H1 (cell line): Measurements from ENCODE around the gene ARID1B. TPM values are rescaled to one million over a fixed set of nuclear protein-coding genes. Genes with fewer than 3 reads are reported as not detected.

Experiments used
- CTCF ChIA-PET: fragments of 300-600 bp; sonication (Branson Sonifier 250); formaldehyde crosslinking; loops from one replicate; lab custom pipeline; 2021; ENCODE audit not compliant: partially characterized antibody; lab: Charles Lee
- POLR2A ChIA-PET: fragments of 300-600 bp; sonication (Branson Sonifier 250); formaldehyde crosslinking; loops from one replicate; lab custom pipeline; 2021; ENCODE audit warnings: inconsistent platforms; ENCODE audit not compliant: partially characterized antibody; lab: Charles Lee
- DNase-seq, 2 experiments: peaks; one replicate each; pipeline versions ENCODE4 v3.0.0 to v3.0.0-alpha.2; 2010 to 2022; ENCODE audit warnings: low spot score in 2 of 2, low read depth in 1 of 2, mixed read lengths in 1 of 2
- FAIRE-seq: peaks from 2 replicates; lab custom pipeline; 2011; peaks lifted over from hg19 to GRCh38; lab: Jason Lieb, UNC
- H2AFZ ChIP-seq: 2 replicates; pipeline ENCODE4 v1.8.1; 2012; ENCODE audit warnings: low read length, inconsistent platforms
- H2AK5ac ChIP-seq: 2 replicates; pipeline ENCODE4 v1.6.1; 2013; ENCODE audit warnings: low read depth, low read length
- H2BK120ac ChIP-seq: replicated peaks from 2 replicates; pipeline ENCODE3; 2013; ENCODE audit warnings: low read depth, low read length, inconsistent platforms
- H2BK12ac ChIP-seq: 2 replicates; pipeline ENCODE4 v1.6.1; 2013; ENCODE audit warnings: low read depth, low read length
- H2BK15ac ChIP-seq: 2 replicates; pipeline ENCODE4 v1.6.1; 2013; ENCODE audit warnings: low read length
- H2BK20ac ChIP-seq: 2 replicates; pipeline ENCODE4 v1.6.1; 2013; ENCODE audit warnings: low read length
- H2BK5ac ChIP-seq: 2 replicates; pipeline ENCODE4 v1.6.1; 2013; ENCODE audit warnings: low read depth, low read length
- H3K14ac ChIP-seq: 2 replicates; pipeline ENCODE4 v1.6.1; 2013; ENCODE audit warnings: inconsistent platforms; ENCODE audit not compliant: insufficient read length
- H3K18ac ChIP-seq: 2 replicates; pipeline ENCODE4 v1.6.1; 2013; ENCODE audit warnings: low read length; ENCODE audit errors: extremely low read depth
- H3K23ac ChIP-seq: 2 replicates; pipeline ENCODE4 v1.6.1; 2013; ENCODE audit warnings: inconsistent platforms; ENCODE audit not compliant: insufficient read length
- H3K23me2 ChIP-seq: 2 replicates; pipeline ENCODE4 v1.6.1; 2013; ENCODE audit warnings: low read depth, low read length
- H3K27ac ChIP-seq: 2 replicates; pipeline ENCODE4 v1.6.1; 2011; ENCODE audit warnings: low read depth, low read length, inconsistent platforms
- H3K27me3 ChIP-seq, 4 experiments: replicated peaks in 1 of 4; 1 replicate in 1 of 4; 2 replicates in 3 of 4; pipeline versions ENCODE4 v1.6.1 to v1.8.1; 2011 to 2013; ENCODE audit warnings: low read length in 3 of 4, mild to moderate bottlenecking in 3 of 4, inconsistent platforms in 2 of 4, mixed read lengths in 2 of 4, moderate library complexity in 1 of 4; ENCODE audit not compliant: control insufficient read depth in 3 of 4, insufficient read depth in 3 of 4; ENCODE audit errors: extremely low read depth in 1 of 4
- H3K36me3 ChIP-seq, 4 experiments: 2 replicates each; pipeline versions ENCODE4 v1.6.1 to v1.8.1; 2011 to 2013; ENCODE audit warnings: mild to moderate bottlenecking in 4 of 4, low read length in 3 of 4, moderate library complexity in 2 of 4, control low read depth in 1 of 4, inconsistent platforms in 1 of 4; ENCODE audit not compliant: insufficient read depth in 4 of 4, control insufficient read depth in 2 of 4
- H3K4ac ChIP-seq: replicated peaks from 2 replicates; pipeline ENCODE3; 2013; ENCODE audit warnings: low read length, low read depth, mixed read lengths, inconsistent platforms; ENCODE audit not compliant: insufficient read length
- H3K4me1 ChIP-seq, 4 experiments: replicated peaks in 1 of 4; 1 replicate in 1 of 4; 2 replicates in 3 of 4; pipeline versions ENCODE4 v1.6.1 to v1.8.1; 2011 to 2013; ENCODE audit warnings: low read length in 3 of 4, inconsistent platforms in 2 of 4, mixed read lengths in 1 of 4; ENCODE audit not compliant: insufficient read depth in 4 of 4, control insufficient read depth in 3 of 4
- H3K4me2 ChIP-seq, 2 experiments: 2 replicates each; pipeline versions ENCODE4 v1.6.1 to v1.8.1; 2011 to 2013; ENCODE audit warnings: low read depth in 2 of 2, low read length in 2 of 2, control low read depth in 1 of 2, inconsistent platforms in 1 of 2, mild to moderate bottlenecking in 1 of 2; ENCODE audit not compliant: insufficient read depth in 1 of 2
- H3K4me3 ChIP-seq, 4 experiments: fragments of 200-600, 300-600 bp in 1 of 4; sonication (generic), shearing (Covaris generic), sonication (Bioruptor Twin) in 1 of 4; 2 replicates each; pipeline versions ENCODE4 v1.5.1 to v1.8.1; 2011 to 2016; ENCODE audit warnings: low read length in 4 of 4, low read depth in 3 of 4, control low read depth in 2 of 4, inconsistent platforms in 2 of 4, mild to moderate bottlenecking in 2 of 4, mixed read lengths in 1 of 4, moderate library complexity in 1 of 4; ENCODE audit not compliant: insufficient read depth in 2 of 4; ENCODE audit errors: extremely low read depth in 1 of 4
- H3K56ac ChIP-seq: replicated peaks from 2 replicates; pipeline ENCODE3; 2013; ENCODE audit warnings: low read depth, mild to moderate bottlenecking, mixed read lengths, low read length, inconsistent platforms; ENCODE audit not compliant: insufficient read length
- H3K79me1 ChIP-seq: 2 replicates; pipeline ENCODE4 v1.6.1; 2013; ENCODE audit warnings: low read depth, low read length, control low read depth
- H3K79me2 ChIP-seq, 2 experiments: 2 replicates each; pipeline versions ENCODE4 v1.6.1 to v1.8.1; 2012 to 2013; ENCODE audit warnings: low read length in 2 of 2, mild to moderate bottlenecking in 2 of 2, inconsistent platforms in 1 of 2; ENCODE audit not compliant: insufficient read depth in 2 of 2, control insufficient read depth in 1 of 2
- H3K9ac ChIP-seq, 4 experiments: replicated peaks in 1 of 4; 1 replicate in 1 of 4; 2 replicates in 3 of 4; pipeline versions ENCODE4 v1.6.1 to v1.8.1; 2011 to 2013; ENCODE audit warnings: low read depth in 3 of 4, low read length in 3 of 4, control low read depth in 2 of 4, mild to moderate bottlenecking in 2 of 4, moderate library complexity in 2 of 4, inconsistent platforms in 1 of 4; ENCODE audit errors: extremely low read depth in 1 of 4
- H3K9me3 ChIP-seq, 2 experiments: 2 replicates each; pipeline versions ENCODE4 v1.6.1 to v1.8.1; 2012 to 2013; ENCODE audit warnings: mild to moderate bottlenecking in 2 of 2, moderate library complexity in 2 of 2, control low read depth in 1 of 2, inconsistent platforms in 1 of 2, low read depth in 1 of 2, low read length in 1 of 2, mixed read lengths in 1 of 2; ENCODE audit not compliant: insufficient read depth in 2 of 2
- H4K20me1 ChIP-seq, 2 experiments: replicated peaks in 1 of 2; 2 replicates each; pipeline versions ENCODE3 to v1.8.1; 2011 to 2013; ENCODE audit warnings: inconsistent platforms in 2 of 2, low read length in 2 of 2, mild to moderate bottlenecking in 1 of 2; ENCODE audit not compliant: insufficient read depth in 2 of 2, control insufficient read depth in 1 of 2
- H4K5ac ChIP-seq: 2 replicates; pipeline ENCODE4 v1.6.1; 2013; ENCODE audit warnings: low read length, low read depth, mixed read lengths, inconsistent platforms; ENCODE audit not compliant: insufficient read length
- H4K8ac ChIP-seq: 2 replicates; pipeline ENCODE4 v1.8.0; 2013; ENCODE audit warnings: mild to moderate bottlenecking, moderate library complexity, low read length, inconsistent platforms; ENCODE audit not compliant: insufficient read depth; ENCODE audit errors: extremely low read depth
- H4K91ac ChIP-seq: replicated peaks from 2 replicates; pipeline ENCODE3; 2013; ENCODE audit warnings: low read length, mixed read lengths, inconsistent platforms; ENCODE audit not compliant: insufficient read length
- BRCA1 ChIP-seq: IDR thresholded peaks from 2 replicates; pipeline ENCODE4 v1.6.1; 2012; ENCODE audit warnings: low read depth, low read length, improper control_type of control experiment
- CBX8 ChIP-seq: fragments of 300-800, 300-1000 bp; sonication (generic); IDR thresholded peaks from 2 replicates; pipeline ENCODE4 v1.7.1; 2016; ENCODE audit warnings: low read depth, low read length, borderline replicate concordance
- GTF2F1 ChIP-seq: IDR thresholded peaks from 2 replicates; pipeline ENCODE4 v1.6.1; 2012; ENCODE audit warnings: low read depth, low read length, improper control_type of control experiment, borderline replicate concordance
- MAFK ChIP-seq: IDR thresholded peaks from 2 replicates; pipeline ENCODE4 v1.6.1; 2012; ENCODE audit warnings: low read depth, mild to moderate bottlenecking, improper control_type of control experiment, low read length
- NRF1 ChIP-seq: IDR thresholded peaks from 2 replicates; pipeline ENCODE4 v1.6.1; 2011; ENCODE audit warnings: mild to moderate bottlenecking, low read depth, low read length, improper control_type of control experiment
- PHF8 ChIP-seq: fragments of 200-600 bp; sonication (generic); conservative IDR thresholded peaks from 2 replicates; pipeline ENCODE4 v1.7.1; 2012; ENCODE audit warnings: low read depth, mild to moderate bottlenecking, inconsistent platforms, low read length, moderate library complexity
- RBBP5 ChIP-seq: IDR thresholded peaks from 2 replicates; pipeline ENCODE4 v1.7.1; 2012; ENCODE audit warnings: low read depth, mild to moderate bottlenecking, inconsistent platforms, low read length, moderate library complexity, borderline replicate concordance
- SIX5 ChIP-seq: IDR thresholded peaks from 2 replicates; pipeline ENCODE4 v1.6.1; 2011; ENCODE audit warnings: mild to moderate bottlenecking, low read depth, low read length
- SUZ12 ChIP-seq: fragments of 200-600 bp; sonication (generic); IDR thresholded peaks from 2 replicates; pipeline ENCODE4 v1.6.1; 2012; ENCODE audit warnings: mild to moderate bottlenecking, inconsistent platforms, low read length, moderate library complexity, mixed read lengths
- WGBS, 2 experiments: shearing (Covaris generic) in 1 of 2; methylation state at CpG; one replicate each; pipeline versions ENCODE4 v1.1.6 to v1.1.7; 2013 to 2015; ENCODE audit warnings: low lambda C conversion rate in 2 of 2, mixed read lengths in 2 of 2, inconsistent platforms in 1 of 2, low coverage in 1 of 2, missing lambda C conversion rate in 1 of 2; ENCODE audit not compliant: insufficient replicate concordance in 2 of 2, insufficient coverage in 1 of 2, insufficient read length in 1 of 2; ENCODE audit errors: extremely low coverage in 1 of 2, missing lambda C conversion rate in 1 of 2; 5-methylcytosine and 5-hydroxymethylcytosine counted together
- polyA plus RNA-seq, 7 experiments: library from polyadenylated mRNA; depleted of rRNA in 3 of 7; stranded (reverse) in 5 of 7; unstranded in 2 of 7; fragments of >200 nt in 5 of 7; fragments of 200-250 nt in 2 of 7; gene quantifications; 1 replicate in 5 of 7; 2 replicates in 1 of 7; 4 replicates in 1 of 7; pipeline versions ENCODE4 v1.2.1 to v1.2.3, GENCODE V29; 2011 to 2013; ENCODE audit warnings: missing spikeins in 2 of 7, mixed read lengths in 2 of 7
- total RNA-seq: library from RNA; stranded (reverse); fragmentation: NEBNext Ultra II Directional; extraction: Animal tissue kit (Norgen Biotek cat#: 25700); gene quantifications from 2 replicates; pipeline ENCODE4 v1.2.1, GENCODE V29; 2021
- TF ChIP-seq, protein P1 (sequence below): IDR thresholded peaks from 2 replicates; pipeline ENCODE4 v1.6.1; 2011; ENCODE audit warnings: low read length, improper control_type of control experiment
- TF ChIP-seq, protein P2 (sequence below): IDR thresholded peaks from 2 replicates; pipeline ENCODE4 v1.6.1; 2011; ENCODE audit warnings: low read depth, mild to moderate bottlenecking, low read length; ENCODE audit not compliant: insufficient read depth
- TF ChIP-seq, protein P3 (sequence below): IDR thresholded peaks from 2 replicates; pipeline ENCODE4 v1.6.1; 2012; ENCODE audit warnings: inconsistent platforms

The ARID1B gene
- total and polyA plus RNA-seq, 2 of the 8 experiments (the other 6 are each of a cell fraction or from before 2014, with no cell fraction given), result 24.3 to 70.3 TPM

DNA sequence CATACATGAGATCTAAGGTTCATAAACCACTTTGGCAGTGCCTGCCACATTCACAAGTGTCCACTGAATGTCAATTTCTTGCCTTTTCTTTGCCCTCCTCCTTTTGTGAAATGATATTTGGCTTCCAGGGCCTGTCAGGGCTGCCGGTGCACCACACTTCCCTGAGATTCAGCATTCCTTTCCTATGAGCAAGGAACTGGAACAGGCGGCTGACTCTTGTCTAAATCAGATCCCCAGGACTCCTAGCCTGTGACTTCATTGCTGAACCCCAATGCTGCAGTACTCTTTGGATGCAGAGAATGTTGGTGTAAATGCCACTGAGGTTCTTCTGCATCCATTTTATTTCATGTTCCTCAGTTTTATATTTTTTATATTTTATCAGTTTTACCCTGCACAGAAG lies 172.2 kb downstream of the ARID1B start:
- no peak overlapping the region for H2BK120ac ChIP-seq
- no peaks in the 10 kb centered on the region for H3K27me3 ChIP-seq
- H3K79me1 ChIP-seq, result peaks cover 5% of the 10 kb centered on the region; the same call in 1 of the 2 replicates
- H4K91ac ChIP-seq, result no peak overlapping the region
- peaks cover 1 to 3% of the 10 kb centered on the region in 2 experiments for H4K20me1 ChIP-seq
- H4K5ac ChIP-seq, result no peak overlapping the region
- no peak overlapping the region for H2BK12ac ChIP-seq
- H3K23me2 ChIP-seq, result no peaks in the 10 kb centered on the region
- DNase-seq, result no peak
- no peak overlapping the region for H3K23ac ChIP-seq
- no peak overlapping the region for H3K18ac ChIP-seq
- no peak for FAIRE-seq
- H2BK5ac ChIP-seq, result 0 out of 2 replicates have a peak overlapping the region, but pooled peaks have one; percentile 17
- peaks cover 2 to 86% of the 10 kb centered on the region in 2 experiments; a peak in 3 of 4 replicates for H3K79me2 ChIP-seq
- H2BK20ac ChIP-seq, result no peak overlapping the region
- peaks cover 2 to 22% (median 16%) of the 10 kb centered on the region in 4 experiments; a peak in 6 of 7 replicates for H3K4me1 ChIP-seq
- no peak overlapping the region for H3K4ac ChIP-seq
- no peak overlapping the region for H2AFZ ChIP-seq
- H4K8ac ChIP-seq, result no peak overlapping the region
- H3K36me3 ChIP-seq, result no peaks in the 10 kb centered on the region
- 59% methylated on average over 2 of the region's 2 CpGs; no CpG with 5 or more reads in 1 of the 2 experiments for WGBS, 2 experiments
- ChIA-PET CTCF (interaction anchor here (0.8 kb wide), 1 partner anchor 14 kb away, joined by 3 read pairs; no protein-coding TSS in a partner anchor), POLR2A (no interaction called here)
- no peak overlapping the region for H2AK5ac ChIP-seq
- H3K9ac ChIP-seq, result no peak overlapping the region
- no peak overlapping the region for H3K27ac ChIP-seq
- no peak overlapping the region for H2BK15ac ChIP-seq
- no peak for TF ChIP-seq BRCA1
- TF ChIP-seq GTF2F1, result no peak
- no peak for TF ChIP-seq CBX8
- no peak for TF ChIP-seq PHF8
- TF ChIP-seq, protein P1, sequence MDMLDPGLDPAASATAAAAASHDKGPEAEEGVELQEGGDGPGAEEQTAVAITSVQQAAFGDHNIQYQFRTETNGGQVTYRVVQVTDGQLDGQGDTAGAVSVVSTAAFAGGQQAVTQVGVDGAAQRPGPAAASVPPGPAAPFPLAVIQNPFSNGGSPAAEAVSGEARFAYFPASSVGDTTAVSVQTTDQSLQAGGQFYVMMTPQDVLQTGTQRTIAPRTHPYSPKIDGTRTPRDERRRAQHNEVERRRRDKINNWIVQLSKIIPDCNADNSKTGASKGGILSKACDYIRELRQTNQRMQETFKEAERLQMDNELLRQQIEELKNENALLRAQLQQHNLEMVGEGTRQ, result no peak
- no peak for TF ChIP-seq MAFK
- no peak for TF ChIP-seq SIX5
- TF ChIP-seq, protein P2, sequence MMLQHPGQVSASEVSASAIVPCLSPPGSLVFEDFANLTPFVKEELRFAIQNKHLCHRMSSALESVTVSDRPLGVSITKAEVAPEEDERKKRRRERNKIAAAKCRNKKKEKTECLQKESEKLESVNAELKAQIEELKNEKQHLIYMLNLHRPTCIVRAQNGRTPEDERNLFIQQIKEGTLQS, result no peak
- no peak for TF ChIP-seq RBBP5
- TF ChIP-seq, protein P3, sequence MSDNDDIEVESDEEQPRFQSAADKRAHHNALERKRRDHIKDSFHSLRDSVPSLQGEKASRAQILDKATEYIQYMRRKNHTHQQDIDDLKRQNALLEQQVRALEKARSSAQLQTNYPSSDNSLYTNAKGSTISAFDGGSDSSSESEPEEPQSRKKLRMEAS, result no peak
- TF ChIP-seq SUZ12, result no peak
- no peak for TF ChIP-seq NRF1
- no peak overlapping the region for H3K4me2 ChIP-seq
- no peak overlapping the region for H3K4me3 ChIP-seq
- no peaks in the 10 kb centered on the region for H3K9me3 ChIP-seq
- no peak overlapping the region for H3K14ac ChIP-seq
- H3K56ac ChIP-seq, result no peak overlapping the region
